Astrocyte (in vitro differentiated cells and primary cell): ENCODE data around the gene GSKIP. TPM values are rescaled to one million over a fixed set of nuclear protein-coding genes. Genes with fewer than 3 reads are reported as not detected.

Source experiments
- DNase-seq: peaks from one replicate; pipeline ENCODE4 v3.0.0-alpha.2; 2010; ENCODE audit warnings: low read depth
- FAIRE-seq: peaks from 2 replicates; lab custom pipeline; 2011; peaks lifted over from hg19 to GRCh38; lab: Jason Lieb, UNC
- H2AFZ ChIP-seq: 2 replicates; pipeline ENCODE4 v1.6.0; 2012; ENCODE audit warnings: low read depth, low read length, inconsistent platforms
- H3K27ac ChIP-seq: 2 replicates; pipeline ENCODE4 v1.5.1; 2011; ENCODE audit warnings: low read depth, low read length, inconsistent platforms
- H3K27me3 ChIP-seq: 2 replicates; pipeline ENCODE4 v1.6.0; 2011; ENCODE audit warnings: low read length, inconsistent platforms; ENCODE audit not compliant: insufficient read depth
- H3K36me3 ChIP-seq: 2 replicates; pipeline ENCODE4 v1.5.1; 2011; ENCODE audit warnings: low read length, inconsistent platforms; ENCODE audit not compliant: insufficient read depth
- H3K4me1 ChIP-seq: 2 replicates; pipeline ENCODE4 v1.5.1; 2011; ENCODE audit warnings: low read length, inconsistent platforms; ENCODE audit not compliant: insufficient read depth
- H3K4me2 ChIP-seq: 2 replicates; pipeline ENCODE4 v1.6.0; 2012; ENCODE audit warnings: low read length, inconsistent platforms
- H3K4me3 ChIP-seq: 2 replicates; pipeline ENCODE4 v1.5.1; 2011; ENCODE audit warnings: low read depth, mild to moderate bottlenecking, low read length, inconsistent platforms; ENCODE audit not compliant: insufficient read depth
- H3K79me2 ChIP-seq: 2 replicates; pipeline ENCODE4 v1.6.0; 2012; ENCODE audit warnings: mild to moderate bottlenecking, low read length, inconsistent platforms; ENCODE audit not compliant: insufficient read depth
- H3K9ac ChIP-seq: 2 replicates; pipeline ENCODE4 v1.6.0; 2012; ENCODE audit warnings: mild to moderate bottlenecking, low read length, inconsistent platforms
- H3K9me3 ChIP-seq: 2 replicates; pipeline ENCODE4 v1.5.1; 2012; ENCODE audit warnings: low read depth, mild to moderate bottlenecking, low read length, inconsistent platforms; ENCODE audit not compliant: insufficient read depth
- H4K20me1 ChIP-seq: 2 replicates; pipeline ENCODE4 v1.6.0; 2012; ENCODE audit warnings: low read length, inconsistent platforms; ENCODE audit not compliant: insufficient read depth
- H3K27ac Mint-ChIP-seq: one replicate; pipeline ENCODE4 v1.8.0; 2021; ENCODE audit warnings: mild to moderate bottlenecking, mixed read lengths; ENCODE audit not compliant: unreplicated experiment
- H3K27me3 Mint-ChIP-seq: one replicate; pipeline ENCODE4 v1.8.0; 2021; ENCODE audit warnings: low read depth, mixed read lengths; ENCODE audit not compliant: unreplicated experiment
- H3K36me3 Mint-ChIP-seq: one replicate; pipeline ENCODE4 v1.8.0; 2021; ENCODE audit warnings: low read depth, mixed read lengths; ENCODE audit not compliant: unreplicated experiment
- H3K4me1 Mint-ChIP-seq: one replicate; pipeline ENCODE4 v1.8.0; 2021; ENCODE audit warnings: low read depth, mixed read lengths; ENCODE audit not compliant: unreplicated experiment
- H3K4me3 Mint-ChIP-seq: one replicate; pipeline ENCODE4 v1.8.0; 2021; ENCODE audit warnings: mild to moderate bottlenecking, moderate library complexity, mixed read lengths; ENCODE audit not compliant: unreplicated experiment
- H3K9me3 Mint-ChIP-seq: one replicate; pipeline ENCODE4 v1.8.0; 2021; ENCODE audit warnings: mild to moderate bottlenecking, mixed read lengths; ENCODE audit not compliant: unreplicated experiment
- CTCF ChIP-seq: IDR thresholded peaks from 2 replicates; pipeline ENCODE4 v1.5.1; 2011; ENCODE audit warnings: low read depth, mild to moderate bottlenecking, inconsistent platforms, low read length, moderate library complexity; ENCODE audit not compliant: insufficient read depth
- EZH2 ChIP-seq: IDR thresholded peaks from 2 replicates; pipeline ENCODE4 v1.6.1; 2012; ENCODE audit warnings: mild to moderate bottlenecking, low read length, inconsistent platforms; ENCODE audit not compliant: insufficient read depth
- total RNA-seq: library from RNA; stranded (reverse); gene quantifications from 2 replicates; pipeline ENCODE4 v1.2.1, GENCODE V29; 2021

The GSKIP gene
- total RNA-seq, 1 donor from 2014 or later: 22.7 TPM

- no peak for FAIRE-seq
- Histone ChIP-seq H3K4me2 (no peak overlapping the region), H3K27ac (no peak overlapping the region), H3K9me3 (no peaks in the 10 kb centered on the region), H3K36me3 (no peaks in the 10 kb centered on the region), H3K4me1 (no peaks in the 10 kb centered on the region), H3K9ac (no peak overlapping the region), H2AFZ (no peak overlapping the region), H4K20me1 (no peaks in the 10 kb centered on the region), H3K79me2 (no peaks in the 10 kb centered on the region), H3K4me3 (no peak overlapping the region), H3K27me3 (no peaks in the 10 kb centered on the region)
- no peak for DNase-seq
- Mint-ChIP-seq H3K4me1 (no peaks in the 10 kb centered on the region), H3K4me3 (no peak overlapping the region), H3K27me3 (peaks cover 12% of the 10 kb centered on the region), H3K9me3 (no peaks in the 10 kb centered on the region), H3K36me3 (no peaks in the 10 kb centered on the region), H3K27ac (no peak overlapping the region)
- TF ChIP-seq CTCF (no peak), EZH2 (no peak)
Observed at GRCh38 chr14:96398921-96399320, 35.6 kb downstream of the GSKIP start.

DNA sequence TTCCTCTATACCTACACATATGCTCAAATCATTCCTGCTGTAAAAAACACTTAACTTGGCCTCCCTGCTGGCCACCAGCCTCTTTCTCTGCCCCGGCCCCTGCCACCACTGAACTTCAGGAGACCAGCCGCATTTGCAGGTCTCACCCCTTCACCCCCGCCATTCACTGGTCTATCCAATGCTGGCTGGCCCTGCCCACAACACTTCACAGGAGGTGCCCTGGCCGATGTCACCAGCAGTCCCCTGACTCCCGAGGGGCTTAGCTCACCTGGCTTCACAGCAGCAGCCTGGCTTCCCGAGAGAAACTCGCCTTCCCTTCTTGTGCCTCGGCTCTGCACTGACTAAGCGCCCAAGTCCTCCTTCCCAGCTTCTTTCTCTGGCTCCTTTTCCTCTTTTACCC, 36.1 kb downstream of the GSKIP start:
- no peak overlapping the region for H2AFZ ChIP-seq
- no peaks in the 10 kb centered on the region for H3K36me3 ChIP-seq
- no peak for TF ChIP-seq EZH2
- TF ChIP-seq CTCF: no peak
- H3K9me3 ChIP-seq: no peaks in the 10 kb centered on the region
- no peak for DNase-seq
- Mint-ChIP-seq H3K4me3 (no peak overlapping the region), H3K27ac (no peak overlapping the region), H3K9me3 (no peaks in the 10 kb centered on the region), H3K27me3 (peaks cover 12% of the 10 kb centered on the region), H3K36me3 (no peaks in the 10 kb centered on the region), H3K4me1 (no peaks in the 10 kb centered on the region)
- no peak overlapping the region for H3K9ac ChIP-seq
- H3K79me2 ChIP-seq: no peaks in the 10 kb centered on the region
- H3K4me2 ChIP-seq: no peak overlapping the region
- no peak for FAIRE-seq
- no peak overlapping the region for H3K4me3 ChIP-seq
- H3K27ac ChIP-seq: no peak overlapping the region
- H3K27me3 ChIP-seq: no peaks in the 10 kb centered on the region
- no peaks in the 10 kb centered on the region for H4K20me1 ChIP-seq
- H3K4me1 ChIP-seq: no peaks in the 10 kb centered on the region

DNA sequence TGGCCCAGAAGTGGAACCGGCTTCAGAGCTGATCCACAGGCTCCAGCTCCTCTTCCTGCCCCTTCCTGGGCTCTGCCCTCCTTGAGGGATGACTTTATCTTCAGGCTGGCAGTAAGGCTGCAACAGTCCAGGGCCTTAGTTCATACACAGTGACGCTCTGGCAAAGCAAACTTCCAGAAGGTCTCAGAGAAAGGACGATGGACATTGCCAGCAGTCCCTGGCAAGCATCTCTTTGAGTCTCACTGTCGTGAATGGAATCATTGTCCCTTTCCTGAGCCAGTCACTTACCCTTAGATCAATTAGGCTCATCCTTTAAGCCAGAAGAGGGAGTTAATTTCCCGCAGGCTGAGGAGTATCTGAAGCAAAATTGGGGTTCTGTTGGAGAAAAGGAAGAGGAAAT, 37.2 kb downstream of the GSKIP start:
- Histone ChIP-seq H3K27me3 (no peaks in the 10 kb centered on the region), H3K27ac (no peak overlapping the region), H3K4me1 (no peaks in the 10 kb centered on the region), H3K79me2 (no peaks in the 10 kb centered on the region), H4K20me1 (no peaks in the 10 kb centered on the region), H3K36me3 (no peaks in the 10 kb centered on the region), H3K4me2 (no peak overlapping the region), H3K9ac (no peak overlapping the region), H3K4me3 (no peak overlapping the region), H2AFZ (no peak overlapping the region), H3K9me3 (no peaks in the 10 kb centered on the region)
- TF ChIP-seq EZH2: no peak
- no peak for TF ChIP-seq CTCF
- H3K9me3 Mint-ChIP-seq: no peaks in the 10 kb centered on the region
- no peaks in the 10 kb centered on the region for H3K4me1 Mint-ChIP-seq
- H3K4me3 Mint-ChIP-seq: no peak overlapping the region
- H3K36me3 Mint-ChIP-seq: no peaks in the 10 kb centered on the region
- FAIRE-seq (no peak), DNase-seq (no peak)
- no peak overlapping the region for H3K27ac Mint-ChIP-seq
- H3K27me3 Mint-ChIP-seq: peaks cover 12% of the 10 kb centered on the region
